IPS-20b (cell line): ENCODE data around the gene VPS4B.
A peak's percentile ranks its signal among the peaks of the same experiment; 100 is the strongest.
"Not testable (repeated sequence)": the region's sequence is repeated elsewhere in the genome, so short reads cannot be mapped to it uniquely, and the experiment has no call there.

Source experiments
- H3K27ac ChIP-seq: one replicate; pipeline ENCODE4 v1.5.1; 2013; ENCODE audit warnings: low read length
- H3K27me3 ChIP-seq: 2 replicates; pipeline ENCODE4 v1.6.1; 2013; ENCODE audit warnings: mild to moderate bottlenecking, low read length, inconsistent platforms; ENCODE audit not compliant: insufficient read depth
- H3K36me3 ChIP-seq: 2 replicates; pipeline ENCODE4 v1.6.1; 2013; ENCODE audit warnings: low read depth, mild to moderate bottlenecking, inconsistent platforms, low read length, moderate library complexity; ENCODE audit not compliant: insufficient read depth
- H3K4me1 ChIP-seq: 2 replicates; pipeline ENCODE4 v1.6.1; 2013; ENCODE audit warnings: mild to moderate bottlenecking, control low read depth, inconsistent platforms, low read length, moderate library complexity; ENCODE audit not compliant: insufficient read depth
- H3K4me3 ChIP-seq: 2 replicates; pipeline ENCODE4 v1.5.1; 2013; ENCODE audit warnings: mild to moderate bottlenecking, low read length, inconsistent platforms
- H3K9ac ChIP-seq: 2 replicates; pipeline ENCODE4 v1.6.1; 2013; ENCODE audit warnings: low read depth, mild to moderate bottlenecking, inconsistent platforms, low read length, moderate library complexity
- H3K9me3 ChIP-seq: 2 replicates; pipeline ENCODE4 v1.6.1; 2013; ENCODE audit warnings: mild to moderate bottlenecking, low read depth, low read length, inconsistent platforms; ENCODE audit not compliant: insufficient read depth

VPS4B gene

GRCh38 chr18:63366213-63367052, 55.8 kb downstream of the VPS4B start:
- Histone ChIP-seq H3K27me3 (no peaks in the 10 kb centered on the region; the same call in 1 of the 2 replicates), H3K9me3 (peaks cover 12% of the 10 kb centered on the region), H3K4me3 (peak overlapping the region; percentile 85), H3K4me1 (peaks cover 3% of the 10 kb centered on the region; the same call in 1 of the 2 replicates), H3K27ac (no peak overlapping the region), H3K36me3 (peaks cover 13% of the 10 kb centered on the region), H3K9ac (peak overlapping the region; percentile 64)

- Histone ChIP-seq H3K27me3 (no peaks in the 10 kb centered on the region; the same call in 1 of the 2 replicates), H3K27ac (no peak overlapping the region), H3K4me3 (peak overlapping the region; percentile 85), H3K4me1 (peaks cover 3% of the 10 kb centered on the region; the same call in 1 of the 2 replicates), H3K9me3 (peaks cover 12% of the 10 kb centered on the region), H3K9ac (peak overlapping the region; percentile 64; the same call in 1 of the 2 replicates), H3K36me3 (peaks cover 17% of the 10 kb centered on the region)
These were observed 56.4 kb downstream of the VPS4B start for GRCh38 chr18:63365876-63366212.

- Histone ChIP-seq H3K27me3 (no peaks in the 10 kb centered on the region; the same call in 1 of the 2 replicates), H3K36me3 (peaks cover 31% of the 10 kb centered on the region), H3K4me3 (no peak overlapping the region), H3K27ac (no peak overlapping the region), H3K9me3 (peaks cover 7% of the 10 kb centered on the region), H3K4me1 (peaks cover 3% of the 10 kb centered on the region; the same call in 1 of the 2 replicates), H3K9ac (no peak overlapping the region)
These were observed 58.3 kb downstream of the VPS4B start for GRCh38 chr18:63363951-63364350.

GRCh38 chr18:63363420-63363819, 58.9 kb downstream of the VPS4B start:
- not testable (repeated sequence) for H3K27me3 ChIP-seq, H3K4me1 ChIP-seq, H3K9ac ChIP-seq, H3K9me3 ChIP-seq, H3K27ac ChIP-seq, H3K4me3 ChIP-seq
- H3K36me3 ChIP-seq, result peaks cover 31% of the 10 kb centered on the region

- Histone ChIP-seq H3K36me3 (peaks cover 66% of the 10 kb centered on the region), H3K9me3 (no peaks in the 10 kb centered on the region), H3K27me3 (no peaks in the 10 kb centered on the region), H3K4me1 (no peaks in the 10 kb centered on the region), H3K4me3 (no peak overlapping the region), H3K27ac (no peak overlapping the region), H3K9ac (no peak overlapping the region)
These were observed 65.9 kb downstream of the VPS4B start for GRCh38 chr18:63356272-63356896.

GRCh38 chr18:63350230-63350629, 72.0 kb downstream of the VPS4B start:
- no peaks in the 10 kb centered on the region for H3K27me3 ChIP-seq
- no peak overlapping the region for H3K27ac ChIP-seq
- peaks cover 84% of the 10 kb centered on the region for H3K36me3 ChIP-seq
- no peaks in the 10 kb centered on the region for H3K9me3 ChIP-seq
- H3K9ac ChIP-seq, result no peak overlapping the region
- H3K4me3 ChIP-seq, result no peak overlapping the region
- H3K4me1 ChIP-seq, result no peaks in the 10 kb centered on the region

GRCh38 chr18:63348508-63349136, 73.7 kb downstream of the VPS4B start:
- Histone ChIP-seq H3K4me3 (no peak overlapping the region), H3K27me3 (no peaks in the 10 kb centered on the region), H3K9ac (no peak overlapping the region), H3K27ac (no peak overlapping the region), H3K36me3 (peaks cover 84% of the 10 kb centered on the region), H3K9me3 (no peaks in the 10 kb centered on the region), H3K4me1 (no peaks in the 10 kb centered on the region)

GRCh38 chr18:63346480-63347183, 75.6 kb downstream of the VPS4B start:
- Histone ChIP-seq H3K27me3 (no peaks in the 10 kb centered on the region), H3K9ac (no peak overlapping the region), H3K27ac (no peak overlapping the region), H3K4me1 (no peaks in the 10 kb centered on the region), H3K9me3 (no peaks in the 10 kb centered on the region), H3K4me3 (no peak overlapping the region), H3K36me3 (peaks cover 85% of the 10 kb centered on the region)

- peaks cover 81% of the 10 kb centered on the region for H3K36me3 ChIP-seq
- no peaks in the 10 kb centered on the region for H3K27me3 ChIP-seq
- H3K9ac ChIP-seq, result no peak overlapping the region
- H3K27ac ChIP-seq, result no peak overlapping the region
- no peaks in the 10 kb centered on the region for H3K9me3 ChIP-seq
- no peaks in the 10 kb centered on the region; the same call in 1 of the 2 replicates for H3K4me1 ChIP-seq
- no peak overlapping the region for H3K4me3 ChIP-seq
These were observed 76.2 kb downstream of the VPS4B start for GRCh38 chr18:63346031-63346430.

- H3K36me3 ChIP-seq, result peaks cover 79% of the 10 kb centered on the region
- no peak overlapping the region for H3K9ac ChIP-seq
- no peak overlapping the region for H3K4me3 ChIP-seq
- peaks cover 10% of the 10 kb centered on the region; the same call in 1 of the 2 replicates for H3K4me1 ChIP-seq
- H3K27me3 ChIP-seq, result no peaks in the 10 kb centered on the region
- H3K27ac ChIP-seq, result no peak overlapping the region
- no peaks in the 10 kb centered on the region for H3K9me3 ChIP-seq
These were observed 77.4 kb downstream of the VPS4B start for GRCh38 chr18:63344918-63345317.

- Histone ChIP-seq H3K9me3 (no peaks in the 10 kb centered on the region), H3K4me3 (no peak overlapping the region), H3K27me3 (no peaks in the 10 kb centered on the region), H3K9ac (no peak overlapping the region), H3K4me1 (peaks cover 14% of the 10 kb centered on the region; the same call in 1 of the 2 replicates), H3K27ac (no peak overlapping the region), H3K36me3 (peaks cover 77% of the 10 kb centered on the region)
These were observed 78.0 kb downstream of the VPS4B start for GRCh38 chr18:63344263-63344662.
